Medulla oblongata (tissue), 1 donor: ENCODE data around the gene SHLD1.

Experiments used
- DNase-seq: peaks from one replicate; pipeline ENCODE4 v3.0.0-alpha.2; 2015; ENCODE audit errors: extremely low spot score

The SHLD1 gene

DNA sequence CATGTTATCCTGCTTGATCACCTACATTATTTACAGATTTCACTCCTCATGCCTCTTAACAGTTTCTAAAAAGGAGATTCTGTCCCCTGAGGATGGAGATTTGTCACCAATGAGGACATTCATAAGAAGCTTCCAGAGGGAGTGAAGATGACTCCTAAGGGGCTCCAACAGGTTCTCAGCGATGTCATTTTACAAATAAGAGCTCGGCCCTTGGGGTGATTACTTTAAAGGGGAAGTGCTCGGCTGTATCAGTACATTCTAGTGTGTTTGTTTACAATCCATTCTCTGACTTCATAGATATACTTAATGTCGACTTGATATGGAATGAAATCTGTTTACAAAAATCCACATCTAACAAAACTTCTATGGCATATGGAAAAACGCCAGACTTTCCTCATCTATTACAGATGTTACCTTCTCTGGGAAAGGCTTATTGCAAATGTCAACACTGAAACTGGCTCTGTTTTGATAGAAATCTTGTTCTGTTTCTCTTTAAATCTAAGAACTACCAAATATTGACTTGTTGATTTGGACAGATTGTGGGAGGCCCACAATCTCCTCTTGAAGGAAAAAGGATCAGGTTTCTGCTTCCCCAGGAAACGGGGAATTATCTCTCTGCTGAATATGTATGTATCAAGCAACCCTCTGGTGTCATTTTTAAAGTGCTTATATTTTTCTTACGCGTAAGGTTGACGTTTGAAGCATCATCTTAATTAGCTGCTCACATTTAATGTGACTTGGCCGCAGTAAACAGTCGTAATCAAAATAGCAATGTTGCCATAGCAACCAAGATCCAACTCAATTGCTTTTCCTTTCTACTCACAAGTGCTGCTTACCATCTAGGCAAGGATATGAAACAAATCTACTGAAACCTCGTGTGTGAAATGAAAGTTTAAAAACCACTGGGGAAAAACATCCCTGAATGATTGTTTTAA, 95.7 kb downstream of the SHLD1 start:
- DNase-seq, result no peak

- no peak for DNase-seq
These were observed 98.7 kb downstream of the SHLD1 start for GRCh38 chr20:5848711-5849505.

GRCh38 chr20:5855939-5856338, 105.7 kb downstream of the SHLD1 start:
- no peak for DNase-seq

GRCh38 chr20:5859608-5860007, 109.4 kb downstream of the SHLD1 start:
- no peak for DNase-seq

- no peak for DNase-seq
These were observed 112.5 kb downstream of the SHLD1 start for GRCh38 chr20:5862703-5863039.

DNA sequence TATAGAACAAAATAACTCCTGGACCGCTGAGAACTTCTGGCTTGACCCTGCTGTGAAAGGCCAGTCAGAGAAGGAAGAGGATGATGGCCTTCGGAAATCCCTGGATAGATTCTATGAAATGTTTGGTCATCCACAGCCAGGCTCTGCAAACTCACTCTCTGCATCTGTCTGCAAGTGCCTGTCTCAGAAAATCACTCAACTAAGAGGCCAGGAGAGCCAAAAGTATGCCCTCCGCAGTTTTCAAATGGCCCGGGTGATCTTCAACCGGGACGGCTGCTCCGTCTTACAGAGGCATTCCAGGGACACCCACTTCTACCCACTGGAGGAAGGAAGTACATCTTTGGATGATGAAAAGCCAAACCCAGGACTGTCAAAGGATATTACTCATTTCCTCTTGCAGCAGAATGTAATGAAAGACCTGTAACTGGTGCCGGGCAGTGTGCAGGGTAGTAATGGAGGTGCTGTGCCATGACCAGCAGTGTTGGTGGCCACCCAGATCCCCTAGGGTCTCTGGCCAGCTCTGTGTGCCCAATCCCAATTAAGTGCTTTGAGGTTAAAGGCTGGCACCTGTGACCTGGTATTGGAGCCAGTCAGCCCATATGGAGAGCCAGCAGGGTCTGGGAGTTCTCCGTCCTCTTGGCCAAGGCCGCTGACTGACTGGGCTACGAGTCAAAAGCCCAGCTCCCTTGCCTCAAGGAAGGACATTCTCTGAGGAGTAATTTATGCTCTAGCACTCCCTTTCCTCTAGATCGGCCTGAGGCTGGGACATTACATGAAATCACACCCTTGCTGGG, 113.0 kb downstream of the SHLD1 start:
- peak; percentile 35 for DNase-seq

DNA sequence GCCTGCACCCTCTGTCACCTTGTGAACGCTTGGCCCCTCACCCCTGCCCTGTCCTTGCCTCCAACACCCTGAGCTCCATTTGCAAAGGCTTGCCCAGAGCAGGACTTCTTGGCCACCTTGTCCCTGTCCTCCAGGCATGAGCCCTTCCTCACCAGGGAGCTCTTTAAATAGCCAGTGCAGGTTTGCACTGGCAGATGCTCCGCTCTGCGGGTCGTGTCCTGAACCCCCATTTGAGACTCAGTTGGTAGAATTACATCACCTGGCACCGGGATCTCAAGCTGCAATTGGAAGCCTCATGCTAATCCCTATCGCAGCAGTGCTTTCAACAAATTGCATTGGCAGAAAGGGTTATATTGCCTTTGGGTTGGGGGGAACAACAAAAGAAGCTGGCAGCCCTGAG, 114.2 kb downstream of the SHLD1 start:
- no peak for DNase-seq

GRCh38 chr20:5864873-5865587, 114.8 kb downstream of the SHLD1 start:
- DNase-seq, result no peak

DNA sequence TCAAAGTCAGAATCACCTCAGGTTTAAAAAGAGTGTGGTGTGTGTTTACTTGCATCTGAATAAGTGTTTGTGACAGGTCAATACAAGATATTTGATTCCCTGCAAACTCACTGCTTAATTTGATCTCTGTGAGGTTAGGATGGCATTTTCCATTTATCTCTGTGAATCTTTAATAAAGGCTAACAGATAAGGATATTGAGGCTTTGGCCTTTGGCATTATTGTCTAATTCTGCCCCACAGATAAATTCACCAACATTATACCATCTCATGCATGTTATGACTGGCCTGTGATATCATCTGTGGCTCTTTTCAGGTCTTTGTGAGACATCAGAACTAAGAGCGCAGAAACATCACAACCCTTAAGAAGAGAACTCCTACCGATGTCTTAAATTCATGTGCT, 115.4 kb downstream of the SHLD1 start:
- DNase-seq, result no peak

- no peak for DNase-seq
These were observed 120.4 kb downstream of the SHLD1 start for GRCh38 chr20:5870568-5870981.

DNA sequence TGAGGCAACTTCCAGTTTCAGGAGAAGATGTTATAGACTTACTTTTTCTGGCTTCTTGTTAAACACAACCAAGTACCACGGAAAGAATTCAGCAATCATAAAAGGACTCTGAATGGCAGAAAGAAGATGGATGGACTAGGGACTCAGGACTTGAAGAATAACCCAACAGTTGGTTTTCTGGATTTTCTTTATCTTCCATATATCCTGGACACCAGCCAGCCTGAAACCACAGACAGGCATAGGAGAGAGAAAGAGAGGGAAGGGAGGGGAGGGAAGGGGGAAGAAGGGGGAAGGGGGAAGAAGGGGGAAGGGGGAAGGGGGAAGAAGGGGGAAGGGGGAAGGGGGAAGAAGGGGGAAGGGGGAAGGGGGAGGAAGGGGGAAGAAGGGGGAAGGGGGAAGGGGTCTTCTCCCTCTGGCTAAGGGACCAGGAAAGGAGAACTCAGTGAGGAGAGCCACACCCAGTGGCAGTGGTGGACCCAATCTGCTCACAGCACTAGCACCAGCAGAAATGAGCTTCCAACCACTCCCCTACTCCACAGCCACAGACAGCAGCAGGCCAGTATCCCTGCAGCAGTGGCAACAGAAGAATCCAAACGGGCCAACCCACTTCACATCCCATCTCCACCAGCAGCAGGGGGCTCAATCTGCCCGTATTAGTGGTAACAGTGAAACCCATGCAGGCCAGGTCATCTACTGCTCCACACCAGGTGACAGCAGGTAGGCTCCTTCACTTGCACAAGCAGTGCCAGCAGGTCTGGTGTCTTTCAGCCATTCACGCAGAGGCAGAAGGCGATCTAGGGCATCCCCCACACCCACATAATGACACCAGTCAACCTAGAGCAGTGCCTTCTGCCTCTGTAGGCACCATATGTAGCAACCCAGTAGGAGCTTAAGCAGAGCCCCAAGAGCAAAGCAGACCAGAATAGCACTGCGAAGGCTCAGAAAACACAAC, 121.5 kb downstream of the SHLD1 start:
- no peak for DNase-seq

DNA sequence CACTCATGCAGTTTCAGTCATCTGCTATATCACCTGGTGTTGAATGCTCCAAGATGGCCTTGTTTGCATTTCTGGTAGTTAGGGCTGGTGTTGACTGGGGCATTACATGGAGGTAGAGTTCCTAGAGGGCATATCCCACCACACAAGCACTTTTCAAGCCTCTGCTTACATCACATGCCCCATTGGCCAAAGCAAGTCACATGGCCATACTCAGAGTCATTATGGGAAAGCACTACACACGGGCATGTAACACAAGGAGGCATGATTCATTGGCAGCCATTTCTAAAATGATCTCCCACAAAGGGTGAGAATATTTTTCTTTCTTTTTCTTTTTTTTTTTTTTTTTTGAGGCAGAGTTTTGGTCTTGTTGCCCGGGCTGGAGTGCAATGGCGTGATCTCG, 126.9 kb downstream of the SHLD1 start:
- no peak for DNase-seq

DNA sequence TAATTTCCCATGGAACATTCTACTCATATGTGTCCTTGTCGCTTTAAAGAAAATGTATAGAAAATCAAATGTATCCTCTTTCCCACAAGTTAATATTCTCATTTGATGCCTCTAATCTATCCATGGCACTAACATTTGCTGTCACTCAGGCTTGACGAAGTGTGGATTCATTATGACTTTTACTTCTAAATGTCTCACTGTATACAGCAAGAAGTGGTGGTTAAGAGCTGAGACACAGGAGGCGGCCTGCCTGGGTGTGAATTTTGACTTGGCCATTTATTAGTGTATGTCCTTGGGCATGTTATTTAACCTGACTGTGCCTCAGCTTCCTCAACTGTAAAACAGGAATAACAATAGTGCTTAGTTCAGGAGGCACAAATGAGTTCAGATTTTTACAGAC, 130.1 kb downstream of the SHLD1 start:
- no peak for DNase-seq

DNA sequence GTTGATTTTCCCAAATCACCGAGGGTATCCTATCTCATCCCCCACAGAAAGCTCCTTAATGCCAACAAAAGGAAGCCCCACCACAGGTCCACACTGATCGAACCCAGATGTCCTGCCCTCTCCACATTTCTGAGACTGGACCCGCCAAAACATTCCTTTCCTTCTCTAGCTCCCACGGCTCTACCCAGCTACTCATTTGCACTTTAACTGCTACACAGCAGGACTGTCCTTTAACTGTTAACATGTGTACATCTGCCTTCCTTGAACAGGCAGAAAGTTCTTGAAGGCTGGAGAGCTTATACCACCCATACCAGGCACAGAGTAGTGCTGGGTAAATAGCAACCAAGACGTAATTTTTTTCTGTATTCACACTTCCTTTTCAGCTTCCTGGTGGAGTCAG, 131.5 kb downstream of the SHLD1 start:
- no peak for DNase-seq

DNA sequence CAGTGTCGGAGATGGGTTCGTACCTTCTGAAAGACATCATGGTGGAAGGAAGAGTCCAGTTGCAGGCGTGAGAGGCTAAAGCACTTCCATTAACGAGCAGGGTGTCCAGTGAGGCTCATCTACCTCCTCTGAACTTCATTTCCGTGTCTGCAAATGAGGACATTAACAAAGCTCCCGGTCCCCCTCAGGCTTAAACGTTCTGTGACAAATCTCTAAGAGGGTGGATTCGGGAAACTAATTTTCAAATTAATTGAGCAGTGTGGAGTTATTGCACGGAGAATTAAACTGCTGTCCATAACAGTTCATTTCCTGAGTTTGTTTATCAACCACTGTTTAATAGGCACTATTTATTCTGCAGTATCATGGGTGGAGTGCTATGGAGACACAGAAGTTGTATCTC, 132.0 kb downstream of the SHLD1 start:
- no peak for DNase-seq

DNA sequence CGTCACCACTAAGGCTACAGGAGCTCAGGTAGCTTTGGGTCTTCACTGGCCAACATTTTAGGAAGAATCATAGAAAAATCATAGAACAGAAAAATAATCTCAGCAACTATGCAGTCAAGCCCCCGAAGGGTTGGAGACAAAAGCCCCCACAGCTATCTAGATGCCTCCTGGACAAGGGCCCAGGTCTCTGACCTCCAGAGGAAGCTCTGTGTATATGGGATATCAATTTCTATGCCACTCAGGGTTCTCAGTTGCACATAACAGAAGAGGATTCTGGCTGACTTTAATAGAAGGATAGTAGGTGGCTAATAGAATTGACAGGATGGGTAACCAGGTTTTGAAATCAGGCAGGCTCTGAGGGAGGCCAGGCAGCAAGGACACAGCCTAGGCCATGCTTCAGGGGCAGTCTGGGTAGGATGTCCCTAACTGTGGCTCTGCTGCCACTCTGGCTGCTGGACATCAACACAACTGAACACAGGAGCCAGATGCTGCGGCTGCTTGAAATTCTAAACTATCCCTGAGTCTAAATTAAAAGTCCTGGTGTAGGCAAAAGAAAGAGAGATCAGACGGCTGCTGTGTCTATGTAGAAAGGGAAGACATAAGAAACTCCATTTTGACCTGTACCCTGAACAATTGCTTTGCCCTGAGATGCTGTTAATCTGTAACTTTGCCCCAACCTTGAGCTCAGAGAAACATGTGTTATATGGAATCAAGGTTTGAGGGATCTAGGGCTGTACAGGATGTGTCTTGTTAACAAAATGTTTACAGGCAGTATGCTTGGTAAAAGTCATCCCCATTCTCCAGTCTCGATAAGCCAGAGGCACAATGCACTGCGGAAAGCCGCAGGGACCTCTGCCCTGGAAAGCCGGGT, 134.5 kb downstream of the SHLD1 start:
- no peak for DNase-seq

DNA sequence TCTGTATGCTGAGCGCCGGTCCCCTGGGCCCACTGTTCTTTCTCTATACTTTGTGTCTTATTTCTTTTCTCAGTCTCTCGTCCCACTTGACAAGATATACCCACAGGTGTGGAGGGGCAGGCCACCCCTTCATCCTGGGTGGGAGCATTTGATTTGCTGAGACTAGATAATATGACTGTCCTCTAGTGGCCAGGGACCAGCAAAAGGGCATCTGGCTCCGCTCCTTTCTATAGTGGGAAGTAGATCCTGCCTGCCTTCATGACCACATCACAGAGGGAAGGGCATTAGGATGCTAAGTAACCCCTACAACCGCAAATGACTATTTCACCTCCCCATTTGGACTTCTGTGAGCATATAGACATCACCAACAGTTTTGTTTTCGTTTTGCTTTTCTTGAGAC, 135.7 kb downstream of the SHLD1 start:
- no peak for DNase-seq

DNA sequence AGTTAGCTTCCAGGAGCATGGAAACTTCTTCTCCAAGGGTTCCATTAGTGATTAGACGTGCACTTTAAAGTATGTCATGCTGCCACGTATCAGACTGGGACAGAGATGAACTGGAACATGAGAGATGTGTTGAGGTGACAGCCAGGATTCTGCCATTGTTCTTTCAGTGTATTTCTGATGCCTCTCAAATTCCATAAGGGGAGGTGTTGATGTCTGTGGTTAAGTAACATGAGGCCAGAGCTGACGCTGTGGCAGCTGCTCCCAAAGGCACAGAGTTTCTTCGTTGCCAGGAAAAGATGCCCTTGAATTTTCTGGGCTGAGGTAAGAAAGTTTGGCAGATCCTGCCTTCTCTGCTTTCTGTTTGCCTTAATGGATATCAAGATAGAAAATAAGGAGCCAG, 136.6 kb downstream of the SHLD1 start:
- no peak for DNase-seq

GRCh38 chr20:5887386-5887785, 137.2 kb downstream of the SHLD1 start:
- no peak for DNase-seq
